Karpas-422 (cell line): ENCODE measurements around the gene SIGLEC9. TPM values are rescaled to one million over a fixed set of nuclear protein-coding genes. Genes with fewer than 3 reads are reported as not detected.

Experiments
- DNase-seq: peaks from one replicate; pipeline ENCODE4 v3.0.0-alpha.2; 2015
- H2AFZ ChIP-seq: fragments of 200-600 bp; sonication (generic); 2 replicates; pipeline ENCODE4 v1.6.1; 2014; ENCODE audit warnings: antibody characterized with exemption, low read length, mixed read lengths
- H3K27ac ChIP-seq: fragments of 200-600 bp; sonication (generic); 2 replicates; pipeline ENCODE4 v1.5.1; 2014; ENCODE audit warnings: mild to moderate bottlenecking, low read length, moderate library complexity
- H3K27me3 ChIP-seq: fragments of 200-600 bp; sonication (generic); 2 replicates; pipeline ENCODE4 v1.6.1; 2014; ENCODE audit warnings: low read length, mixed read lengths
- H3K36me3 ChIP-seq: fragments of 200-600 bp; sonication (generic); 2 replicates; pipeline ENCODE4 v1.6.1; 2014; ENCODE audit warnings: low read length, mixed read lengths; ENCODE audit not compliant: insufficient read depth
- H3K4me1 ChIP-seq: fragments of 200-600 bp; sonication (generic); 2 replicates; pipeline ENCODE4 v1.6.1; 2014; ENCODE audit warnings: mild to moderate bottlenecking, low read length, mixed read lengths
- H3K4me2 ChIP-seq: fragments of 200-600 bp; sonication (generic); 2 replicates; pipeline ENCODE4 v1.6.1; 2014; ENCODE audit warnings: low read length, low read depth, mild to moderate bottlenecking; ENCODE audit not compliant: poor library complexity, severe bottlenecking
- H3K4me3 ChIP-seq: fragments of 200-600 bp; sonication (generic); 2 replicates; pipeline ENCODE4 v1.5.1; 2014; ENCODE audit warnings: mild to moderate bottlenecking, antibody characterized with exemption, low read length, mixed read lengths
- H3K79me2 ChIP-seq: fragments of 200-600 bp; sonication (generic); 2 replicates; pipeline ENCODE4 v1.6.1; 2014; ENCODE audit warnings: mild to moderate bottlenecking, low read length, mixed read lengths
- H3K9ac ChIP-seq: fragments of 200-600 bp; sonication (generic); 2 replicates; pipeline ENCODE4 v1.6.0; 2014; ENCODE audit warnings: low read length
- H3K9me2 ChIP-seq: fragments of 200-600 bp; sonication (generic), shearing (Covaris generic); replicated peaks from 2 replicates; pipeline ENCODE4 v1.6.0; 2014; ENCODE audit warnings: mild to moderate bottlenecking, low read length, moderate library complexity; ENCODE audit not compliant: insufficient read depth
- H3K9me3 ChIP-seq: fragments of 300-700, 200-600 bp; sonication (generic); 2 replicates; pipeline ENCODE4 v1.6.1; 2014; ENCODE audit warnings: low read length, mixed read lengths
- H4K20me1 ChIP-seq: fragments of 200-600 bp; sonication (generic); 2 replicates; pipeline ENCODE4 v1.6.1; 2014; ENCODE audit warnings: mild to moderate bottlenecking, antibody characterized with exemption, low read length, low read depth; ENCODE audit not compliant: insufficient read depth
- total RNA-seq: library from RNA; depleted of rRNA; stranded (reverse); fragments of >200 nt; shearing (Covaris generic); gene quantifications from 2 replicates; pipeline ENCODE4 v1.2.3, GENCODE V29; 2014; ENCODE audit warnings: low replicate concordance; rRNA removed

The SIGLEC9 gene
- total RNA-seq, result 0.14 TPM in 1 of 2 replicates, not detected in the other

DNA sequence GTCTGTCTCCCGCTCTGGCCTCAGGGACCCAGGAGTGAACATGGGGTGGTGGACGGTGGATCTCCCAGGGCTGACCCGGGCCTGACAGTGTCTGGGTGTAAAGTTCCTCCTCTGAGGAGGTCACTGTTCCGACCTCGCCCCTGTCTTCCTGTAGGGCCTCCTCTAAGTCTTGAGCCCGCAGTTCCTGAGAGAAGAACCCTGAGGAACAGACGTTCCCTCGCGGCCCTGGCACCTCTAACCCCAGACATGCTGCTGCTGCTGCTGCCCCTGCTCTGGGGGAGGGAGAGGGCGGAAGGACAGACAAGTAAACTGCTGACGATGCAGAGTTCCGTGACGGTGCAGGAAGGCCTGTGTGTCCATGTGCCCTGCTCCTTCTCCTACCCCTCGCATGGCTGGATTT, at the start of gene SIGLEC9:
Gene SIGLEC9 (plus strand): TSS at position 178 of the 400 bp plus-strand sequence. CDS start 69 bp downstream, at position 247.
- no peaks in the 10 kb centered on the region; the same call in 1 of the 2 replicates for H4K20me1 ChIP-seq
- no peak within 1 kb of the TSS for H3K27ac ChIP-seq
- peak within 1 kb of the TSS; percentile 31; the same call in 1 of the 2 replicates for H2AFZ ChIP-seq
- DNase-seq, result no peak
- no peaks in the 10 kb centered on the region for H3K79me2 ChIP-seq
- no peaks in the 10 kb centered on the region for H3K27me3 ChIP-seq
- peak within 1 kb of the TSS; percentile 32; the same call in 1 of the 2 replicates for H3K9ac ChIP-seq
- no peak within 1 kb of the TSS for H3K4me2 ChIP-seq
- no peak within 1 kb of the TSS for H3K4me3 ChIP-seq
- H3K9me2 ChIP-seq, result no peaks in the 10 kb centered on the region
- no peaks in the 10 kb centered on the region for H3K36me3 ChIP-seq
- peaks cover 11% of the 10 kb centered on the region for H3K4me1 ChIP-seq
- no peaks in the 10 kb centered on the region for H3K9me3 ChIP-seq

DNA sequence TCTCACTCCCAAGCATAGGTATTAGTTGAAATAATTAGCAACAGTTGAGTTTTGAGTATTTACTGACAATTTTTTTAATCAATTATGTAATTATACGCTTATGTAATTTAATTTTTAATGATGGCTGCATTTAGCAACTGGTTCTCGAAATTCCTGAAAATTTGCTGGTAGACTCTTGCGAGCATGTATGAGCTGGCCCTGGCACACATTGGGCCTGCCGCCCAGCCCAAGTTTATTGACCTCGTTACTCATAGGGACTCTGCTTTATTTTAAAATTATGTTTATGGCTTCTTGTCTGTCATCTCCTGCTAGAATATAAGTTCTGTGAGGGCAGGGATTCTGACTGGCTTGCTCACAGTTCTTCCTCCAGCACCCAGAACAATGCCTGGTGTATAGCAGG, 48.7 kb upstream of the SIGLEC9 start:
- DNase-seq, result no peak
- no peak overlapping the region for H3K4me2 ChIP-seq
- H3K9me2 ChIP-seq, result no peaks in the 10 kb centered on the region
- H3K4me3 ChIP-seq, result no peak overlapping the region
- H3K27me3 ChIP-seq, result peaks cover 4% of the 10 kb centered on the region; the same call in 1 of the 2 replicates
- no peak overlapping the region for H2AFZ ChIP-seq
- no peaks in the 10 kb centered on the region for H3K79me2 ChIP-seq
- no peak overlapping the region for H3K9ac ChIP-seq
- 0 out of 2 replicates have a peak, but pooled peaks cover 5% of the 10 kb centered on the region for H3K9me3 ChIP-seq
- no peaks in the 10 kb centered on the region for H4K20me1 ChIP-seq
- no peaks in the 10 kb centered on the region for H3K4me1 ChIP-seq
- H3K27ac ChIP-seq, result no peak overlapping the region
- no peaks in the 10 kb centered on the region for H3K36me3 ChIP-seq

DNA sequence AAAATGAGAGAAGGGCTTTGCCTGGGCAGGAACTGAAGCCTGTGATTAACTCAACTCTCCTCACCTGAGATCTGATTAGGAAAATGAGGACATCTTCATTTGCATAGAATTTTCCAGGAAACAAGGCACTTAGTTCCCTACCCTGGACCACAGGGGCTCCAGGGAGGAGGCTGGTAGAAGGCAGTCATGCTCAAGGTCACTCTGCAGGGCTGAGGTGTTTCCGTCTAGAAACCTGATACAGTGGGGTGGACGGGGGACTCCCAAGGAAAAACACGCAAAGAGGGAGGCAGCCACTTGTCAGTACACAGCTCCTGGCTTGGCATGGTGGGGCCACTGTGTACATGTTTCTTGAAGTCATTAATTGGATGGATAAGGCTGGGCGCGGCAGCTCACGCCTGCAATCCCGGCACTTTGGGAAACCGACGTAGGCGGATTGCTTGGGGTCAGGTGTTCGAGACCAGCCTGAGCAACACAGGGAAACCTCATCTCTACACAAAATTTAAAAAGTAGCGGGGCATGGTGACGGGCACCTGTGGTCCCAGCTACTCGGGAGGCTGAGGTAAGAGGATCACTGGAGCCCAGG, 48.0 kb upstream of the SIGLEC9 start:
- no peaks in the 10 kb centered on the region for H4K20me1 ChIP-seq
- no peak for DNase-seq
- H3K27ac ChIP-seq, result no peak overlapping the region

DNA sequence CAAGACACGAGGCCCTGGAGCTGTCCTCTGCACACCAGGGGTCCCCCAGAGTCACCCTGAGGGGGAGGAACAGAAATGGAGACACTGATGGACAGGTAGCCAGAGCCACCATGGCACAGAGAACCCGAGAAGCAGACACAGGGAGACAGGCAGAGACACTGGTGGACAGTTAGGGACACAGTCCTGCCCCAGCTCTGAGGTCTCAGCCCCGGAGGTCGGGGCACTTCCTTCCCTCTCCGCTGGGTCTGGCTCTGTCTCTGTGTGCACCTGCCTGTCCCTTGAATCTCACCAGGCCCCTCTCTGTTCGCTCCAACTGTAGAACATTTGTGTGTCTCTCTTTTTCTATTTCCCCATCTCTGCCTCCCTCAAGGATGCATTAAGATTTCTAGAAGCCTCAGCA, 46.6 kb upstream of the SIGLEC9 start:
- Histone ChIP-seq H3K79me2 (no peaks in the 10 kb centered on the region), H3K9me2 (no peaks in the 10 kb centered on the region), H4K20me1 (no peaks in the 10 kb centered on the region), H3K4me2 (no peak overlapping the region), H3K9me3 (0 out of 2 replicates have a peak, but pooled peaks cover 4% of the 10 kb centered on the region), H3K27me3 (peaks cover 4% of the 10 kb centered on the region; the same call in 1 of the 2 replicates), H3K4me3 (no peak overlapping the region), H2AFZ (no peak overlapping the region), H3K36me3 (no peaks in the 10 kb centered on the region), H3K9ac (no peak overlapping the region), H3K27ac (no peak overlapping the region), H3K4me1 (no peaks in the 10 kb centered on the region)
- no peak for DNase-seq

More for the DNA sequence above, 48.0 kb upstream of the SIGLEC9 start:
- Histone ChIP-seq H3K4me3 (no peak overlapping the region), H3K9me3 (0 out of 2 replicates have a peak, but pooled peaks cover 5% of the 10 kb centered on the region), H3K27me3 (peaks cover 4% of the 10 kb centered on the region; the same call in 1 of the 2 replicates), H3K4me2 (no peak overlapping the region), H3K36me3 (no peaks in the 10 kb centered on the region), H3K79me2 (no peaks in the 10 kb centered on the region), H3K9me2 (no peaks in the 10 kb centered on the region), H3K9ac (no peak overlapping the region), H3K4me1 (no peaks in the 10 kb centered on the region), H2AFZ (no peak overlapping the region)

DNA sequence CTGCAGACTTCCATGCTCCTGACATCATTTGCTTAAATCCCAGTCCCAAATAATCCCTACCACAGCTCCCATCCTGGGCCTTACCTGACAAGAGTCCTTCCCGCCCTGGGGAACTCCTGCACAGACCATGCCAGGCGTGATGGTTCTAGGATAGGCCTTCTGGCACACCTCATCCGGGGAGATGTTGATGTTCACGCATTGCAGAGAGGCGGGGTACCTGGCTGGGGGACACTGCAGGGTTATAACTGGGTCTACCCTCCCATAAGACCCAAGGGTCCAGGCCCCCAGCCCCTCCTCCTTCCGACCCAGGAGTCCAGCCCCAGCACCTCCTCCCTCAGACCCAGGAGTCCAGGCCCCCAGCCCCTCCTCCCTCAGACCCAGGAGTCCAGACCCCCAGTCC, 46.0 kb upstream of the SIGLEC9 start:
- H3K9me2 ChIP-seq, result no peaks in the 10 kb centered on the region
- no peak overlapping the region for H3K4me2 ChIP-seq
- H4K20me1 ChIP-seq, result no peaks in the 10 kb centered on the region
- no peak overlapping the region for H3K9ac ChIP-seq
- no peak overlapping the region for H3K4me3 ChIP-seq
- H2AFZ ChIP-seq, result no peak overlapping the region
- H3K27ac ChIP-seq, result no peak overlapping the region
- no peaks in the 10 kb centered on the region for H3K4me1 ChIP-seq
- no peaks in the 10 kb centered on the region for H3K36me3 ChIP-seq
- no peaks in the 10 kb centered on the region for H3K9me3 ChIP-seq
- no peaks in the 10 kb centered on the region for H3K27me3 ChIP-seq
- no peaks in the 10 kb centered on the region for H3K79me2 ChIP-seq
- no peak for DNase-seq

DNA sequence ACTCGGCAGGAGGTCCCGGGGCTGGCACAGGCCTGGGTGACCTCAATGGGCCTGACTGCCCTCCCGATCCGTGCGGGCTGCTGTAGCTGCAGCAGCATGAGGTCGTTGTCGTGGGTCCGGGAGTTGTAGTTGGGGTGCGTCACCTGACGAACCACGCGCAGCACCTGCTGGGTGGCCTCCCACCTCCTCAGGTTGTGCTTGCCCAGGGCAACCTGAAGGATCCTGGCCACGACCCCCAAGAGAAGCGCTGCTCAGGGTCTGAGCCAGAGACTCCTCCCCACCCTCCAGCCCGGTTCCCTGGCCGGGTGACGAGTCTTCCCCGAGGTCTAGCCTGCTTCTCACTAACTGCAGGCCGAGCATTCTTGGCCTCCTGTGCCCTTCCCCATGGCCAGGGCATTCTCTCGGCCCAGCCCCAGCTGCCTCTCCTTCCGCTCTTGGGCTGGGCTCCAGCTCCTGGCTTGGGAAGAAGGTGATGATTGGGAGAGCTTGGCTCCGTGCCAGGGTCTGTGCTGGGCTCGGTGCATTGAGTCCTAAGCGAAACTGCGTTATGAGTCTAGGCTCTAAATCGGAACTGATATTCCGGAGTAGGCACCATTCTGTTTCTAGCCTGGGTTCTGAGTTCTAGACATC, 45.1 kb upstream of the SIGLEC9 start:
- H3K79me2 ChIP-seq, result no peaks in the 10 kb centered on the region
- H3K9ac ChIP-seq, result no peak overlapping the region
- H4K20me1 ChIP-seq, result no peaks in the 10 kb centered on the region
- no peak overlapping the region for H3K4me3 ChIP-seq
- no peaks in the 10 kb centered on the region for H3K27me3 ChIP-seq
- no peaks in the 10 kb centered on the region for H3K9me2 ChIP-seq
- no peaks in the 10 kb centered on the region for H3K4me1 ChIP-seq
- no peaks in the 10 kb centered on the region for H3K36me3 ChIP-seq
- no peak overlapping the region for H3K4me2 ChIP-seq
- no peak overlapping the region for H3K27ac ChIP-seq
- H3K9me3 ChIP-seq, result no peaks in the 10 kb centered on the region
- DNase-seq, result no peak
- H2AFZ ChIP-seq, result no peak overlapping the region

DNA sequence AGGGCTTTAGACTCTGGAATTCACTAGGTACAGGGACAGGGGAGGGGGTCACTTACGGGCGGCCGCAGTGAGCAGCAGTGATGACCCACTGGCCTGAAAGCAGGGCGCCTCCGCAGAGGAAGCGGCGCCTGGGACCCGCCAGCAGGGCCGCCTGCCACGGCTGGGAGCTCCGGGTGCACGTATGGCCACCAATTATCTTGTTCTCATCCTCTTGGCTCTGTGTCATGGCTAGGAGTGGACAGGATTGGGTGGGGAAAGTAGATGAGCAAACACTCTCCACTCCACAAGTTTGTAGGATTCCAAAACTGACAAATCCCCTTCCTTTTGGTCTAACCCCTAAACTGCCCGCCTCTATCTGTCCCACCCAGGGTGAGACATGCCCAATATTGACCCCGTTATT, 43.2 kb upstream of the SIGLEC9 start:
- no peak overlapping the region for H3K9ac ChIP-seq
- H3K4me1 ChIP-seq, result no peaks in the 10 kb centered on the region
- H3K27me3 ChIP-seq, result no peaks in the 10 kb centered on the region
- no peaks in the 10 kb centered on the region for H3K36me3 ChIP-seq
- H3K27ac ChIP-seq, result no peak overlapping the region
- no peak overlapping the region for H2AFZ ChIP-seq
- no peak overlapping the region for H3K4me3 ChIP-seq
- H3K4me2 ChIP-seq, result no peak overlapping the region
- no peaks in the 10 kb centered on the region for H4K20me1 ChIP-seq
- H3K79me2 ChIP-seq, result no peaks in the 10 kb centered on the region
- no peaks in the 10 kb centered on the region for H3K9me2 ChIP-seq
- no peaks in the 10 kb centered on the region for H3K9me3 ChIP-seq
- no peak for DNase-seq

DNA sequence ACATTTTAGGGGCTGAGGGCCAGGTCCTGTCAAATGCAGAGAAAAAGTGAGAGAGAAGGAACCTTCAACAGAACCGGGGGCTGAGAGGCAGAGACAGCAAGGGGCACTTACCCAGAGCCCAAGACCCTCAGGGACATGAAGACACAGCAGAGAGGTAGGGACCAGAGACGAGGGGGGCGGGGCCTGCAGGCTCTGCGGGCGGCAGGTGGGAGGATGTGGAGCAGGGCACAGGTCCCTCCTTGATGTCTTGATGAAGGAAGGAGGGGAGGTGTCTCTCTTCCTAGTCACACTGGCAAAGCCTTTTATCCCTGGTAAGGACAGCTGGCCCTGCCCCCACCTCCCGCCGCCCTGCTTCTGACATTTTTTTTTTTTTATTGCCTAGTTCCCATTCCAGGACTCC, 42.1 kb upstream of the SIGLEC9 start, which contains the start of gene KLK14:
Gene KLK14 (minus strand): TSS at position 277 of the 400 bp plus-strand sequence. CDS start 273 bp downstream, at position 4.
- H3K36me3 ChIP-seq, result no peaks in the 10 kb centered on the region
- DNase-seq, result no peak

More for the DNA sequence above, 42.1 kb upstream of the SIGLEC9 start, which contains the start of gene KLK14:
- Histone ChIP-seq H3K4me2 (no peak within 1 kb of the TSS), H4K20me1 (no peaks in the 10 kb centered on the region), H2AFZ (no peak within 1 kb of the TSS), H3K79me2 (no peaks in the 10 kb centered on the region), H3K4me1 (no peaks in the 10 kb centered on the region), H3K9ac (no peak within 1 kb of the TSS), H3K9me3 (no peaks in the 10 kb centered on the region), H3K27me3 (no peaks in the 10 kb centered on the region), H3K9me2 (no peaks in the 10 kb centered on the region), H3K27ac (no peak within 1 kb of the TSS), H3K4me3 (no peak within 1 kb of the TSS)
